GM12878 (cell line): ENCODE results near the gene STAT5A. TPM values are rescaled to one million over a fixed set of nuclear protein-coding genes. Genes with fewer than 3 reads are reported as not detected.

Experiments
- ATF3 ChIP-seq: IDR thresholded peaks from 2 replicates; pipeline ENCODE4 v1.6.1; 2011; ENCODE audit warnings: low read depth, mild to moderate bottlenecking, low read length, moderate library complexity, borderline replicate concordance; ENCODE audit errors: extremely low read depth
- BACH1 ChIP-seq: fragments of 450-650 bp; IDR thresholded peaks from 2 replicates; pipeline ENCODE4 v1.6.1; 2017; ENCODE audit warnings: mild to moderate bottlenecking, borderline replicate concordance
- E2F8 ChIP-seq: fragments of 450-650 bp; IDR thresholded peaks from 2 replicates; pipeline ENCODE4 v1.6.1; 2018; ENCODE audit warnings: mild to moderate bottlenecking, low read depth, moderate library complexity; ENCODE audit not compliant: partially characterized antibody
- ESRRA ChIP-seq: IDR thresholded peaks from 2 replicates; pipeline ENCODE4 v1.6.1; 2012; ENCODE audit warnings: mild to moderate bottlenecking, low read length, improper control_type of control experiment
- FOS ChIP-seq: IDR thresholded peaks from 3 replicates; pipeline ENCODE4 v1.6.1; 2011; ENCODE audit warnings: borderline replicate concordance; ENCODE audit not compliant: insufficient read length; ENCODE audit errors: extremely low read depth
- FOXK2 ChIP-seq: fragments of 450-650 bp; IDR thresholded peaks from 2 replicates; pipeline ENCODE4 v1.6.1; 2017; ENCODE audit warnings: mild to moderate bottlenecking, moderate library complexity
- HDAC2 ChIP-seq: fragments of 200-600 bp; sonication (generic); IDR thresholded peaks from 2 replicates; pipeline ENCODE4 v1.6.1; 2017
- IRF4 ChIP-seq: IDR thresholded peaks from 2 replicates; pipeline ENCODE4 v1.6.1; 2011; ENCODE audit warnings: low read depth, low read length
- PRDM15 ChIP-seq: fragments of 450-650 bp; formaldehyde crosslinking; IDR thresholded peaks from 2 replicates; pipeline ENCODE4 v1.4.0; 2020; ENCODE audit warnings: mild to moderate bottlenecking, moderate library complexity
- RB1 ChIP-seq: fragments of 450-650 bp; formaldehyde crosslinking; IDR thresholded peaks from 2 replicates; pipeline ENCODE4 v1.6.1; 2017; ENCODE audit warnings: mild to moderate bottlenecking, borderline replicate concordance
- RCOR1 ChIP-seq: conservative IDR thresholded peaks from 2 replicates; pipeline ENCODE4 v1.6.1; 2012; ENCODE audit warnings: low read depth, low read length, improper control_type of control experiment
- RFX5 ChIP-seq: IDR thresholded peaks from 2 replicates; pipeline ENCODE4 v1.6.1; 2011; ENCODE audit warnings: low read depth, low read length, improper control_type of control experiment
- SIN3A ChIP-seq: IDR thresholded peaks from 2 replicates; pipeline ENCODE4 v1.6.1; 2012; ENCODE audit warnings: low read depth, low read length, improper control_type of control experiment
- SKIL ChIP-seq: fragments of 450-650 bp; IDR thresholded peaks from 2 replicates; pipeline ENCODE4 v1.6.1; 2017; ENCODE audit warnings: mild to moderate bottlenecking, low read depth, inconsistent platforms; ENCODE audit not compliant: poor library complexity, severe bottlenecking
- SMAD5 ChIP-seq: IDR thresholded peaks from 2 replicates; pipeline ENCODE4 v1.6.1; 2016; ENCODE audit warnings: antibody characterized with exemption, low read depth
- SREBF1 ChIP-seq: IDR thresholded peaks from 2 replicates; pipeline ENCODE4 v1.6.1; 2012; ENCODE audit warnings: mild to moderate bottlenecking, low read length
- SREBF2 ChIP-seq: IDR thresholded peaks from 2 replicates; pipeline ENCODE4 v1.6.1; 2012; ENCODE audit warnings: mild to moderate bottlenecking, low read length
- STAT1 ChIP-seq: fragments of 450-650 bp; conservative IDR thresholded peaks from 2 replicates; pipeline ENCODE4 v1.6.1; 2014; ENCODE audit warnings: antibody characterized with exemption, mild to moderate bottlenecking
- SUPT20H ChIP-seq: IDR thresholded peaks from 2 replicates; pipeline ENCODE4 v1.6.1; 2011; ENCODE audit warnings: low read depth, mild to moderate bottlenecking, low read length, moderate library complexity, borderline replicate concordance; ENCODE audit not compliant: control insufficient read depth
- YY1 ChIP-seq: IDR thresholded peaks from 2 replicates; pipeline ENCODE4 v1.6.1; 2011; ENCODE audit warnings: low read depth, mild to moderate bottlenecking, low read length
- ZNF217 ChIP-seq: fragments of 450-650 bp; IDR thresholded peaks from 2 replicates; pipeline ENCODE4 v1.6.1; 2017; ENCODE audit warnings: antibody characterized with exemption, mild to moderate bottlenecking
- polyA plus RNA-seq, 11 experiments: library from polyadenylated mRNA; depleted of rRNA in 4 of 11; unstranded in 6 of 11; stranded (reverse) in 5 of 11; fragments of >200 nt; fragmentation: Nextera tagmentation in 4 of 11; fragmentation: Illumina TruSeq in 1 of 11; extraction: Ambion mirVana in 4 of 11; extraction: Trizol in 1 of 11; gene quantifications; 1 replicate in 1 of 11; 2 replicates in 10 of 11; pipeline versions ENCODE4 v1.2.1 to v1.2.3, GENCODE V29; 2011 to 2016; ENCODE audit warnings: inconsistent platforms in 2 of 11, missing spikeins in 2 of 11, low read depth in 1 of 11
- total RNA-seq, 4 experiments: library from RNA; depleted of rRNA in 3 of 4; stranded (reverse); fragments of >200 nt in 3 of 4; fragmentation: Illumina TruSeq in 1 of 4; extraction: Trizol in 1 of 4; gene quantifications; 2 replicates each; pipeline versions ENCODE4 v1.2.1 to v1.2.3, GENCODE V29; 2013 to 2021

Gene STAT5A
- total and polyA plus RNA-seq, 10 of the 15 experiments (the other 5 are each of a cell fraction or from before 2014, with no cell fraction given), result 14.8 to 86.4 (median 41.5) TPM

GRCh38 chr17:42248351-42249179, 39.7 kb upstream of the STAT5A start (continued):
- no peak for TF ChIP-seq SKIL
- no peak for TF ChIP-seq HDAC2
- TF ChIP-seq RFX5, result no peak
- TF ChIP-seq RCOR1, result no peak
- TF ChIP-seq FOS, result no peak
- TF ChIP-seq SIN3A, result peak; percentile 77; the same call in 1 of the 2 replicates
- no peak for TF ChIP-seq ZNF217
- TF ChIP-seq ATF3, result peak; percentile 40; the same call in 1 of the 2 replicates
- no peak for TF ChIP-seq SMAD5
- no peak for TF ChIP-seq IRF4
- no peak for TF ChIP-seq PRDM15 (CRISPR knock-in tag)
- TF ChIP-seq FOXK2, result peak; percentile 73
- TF ChIP-seq E2F8, result no peak
- no peak for TF ChIP-seq ESRRA
- no peak for TF ChIP-seq RB1
- TF ChIP-seq STAT1, result no peak
- TF ChIP-seq BACH1, result no peak
- TF ChIP-seq SUPT20H, result no peak
- TF ChIP-seq SREBF1, result no peak
- no peak for TF ChIP-seq YY1
- no peak for TF ChIP-seq SREBF2
